LNCaP clone FGC (cell line): ENCODE data around the gene PKD1L1.

ENCODE experiments used
- DNase-seq: peaks from one replicate; pipeline ENCODE4 v3.0.0-alpha.2; 2011; ENCODE audit warnings: low read depth
- H3K4me3 ChIP-seq: 2 replicates; pipeline ENCODE4 v1.5.1; 2011; ENCODE audit warnings: mild to moderate bottlenecking, low read depth, low read length, control low read depth
- CTCF ChIP-seq: IDR thresholded peaks from 2 replicates; pipeline ENCODE4 v1.5.1; 2012; ENCODE audit warnings: mild to moderate bottlenecking; ENCODE audit not compliant: control insufficient read depth, insufficient read depth; ENCODE audit errors: extremely low read depth

PKD1L1 gene

GRCh38 chr7:47778153-47778661 is 170.1 kb downstream of the PKD1L1 start:
- TF ChIP-seq CTCF: no peak
- no peak for DNase-seq
- H3K4me3 ChIP-seq: no peak overlapping the region

- H3K4me3 ChIP-seq: no peak overlapping the region
- DNase-seq: no peak
- TF ChIP-seq CTCF: no peak
Measured at GRCh38 chr7:47777531-47778152, 170.6 kb downstream of the PKD1L1 start.

- no peak for DNase-seq
- H3K4me3 ChIP-seq: no peak overlapping the region
- no peak for TF ChIP-seq CTCF
Measured at GRCh38 chr7:47776335-47776734, 171.9 kb downstream of the PKD1L1 start.

- no peak for DNase-seq
- no peak overlapping the region for H3K4me3 ChIP-seq
- no peak for TF ChIP-seq CTCF
Measured at GRCh38 chr7:47775238-47775637, 173.0 kb downstream of the PKD1L1 start.

GRCh38 chr7:47772492-47772891 is 175.8 kb downstream of the PKD1L1 start:
- TF ChIP-seq CTCF: no peak
- no peak overlapping the region for H3K4me3 ChIP-seq
- DNase-seq: no peak

- no peak for DNase-seq
- no peak for TF ChIP-seq CTCF
- no peak overlapping the region for H3K4me3 ChIP-seq
Measured at GRCh38 chr7:47771990-47772360, 176.3 kb downstream of the PKD1L1 start.
